ENCODE measurements around the gene DOK6.

DNA sequence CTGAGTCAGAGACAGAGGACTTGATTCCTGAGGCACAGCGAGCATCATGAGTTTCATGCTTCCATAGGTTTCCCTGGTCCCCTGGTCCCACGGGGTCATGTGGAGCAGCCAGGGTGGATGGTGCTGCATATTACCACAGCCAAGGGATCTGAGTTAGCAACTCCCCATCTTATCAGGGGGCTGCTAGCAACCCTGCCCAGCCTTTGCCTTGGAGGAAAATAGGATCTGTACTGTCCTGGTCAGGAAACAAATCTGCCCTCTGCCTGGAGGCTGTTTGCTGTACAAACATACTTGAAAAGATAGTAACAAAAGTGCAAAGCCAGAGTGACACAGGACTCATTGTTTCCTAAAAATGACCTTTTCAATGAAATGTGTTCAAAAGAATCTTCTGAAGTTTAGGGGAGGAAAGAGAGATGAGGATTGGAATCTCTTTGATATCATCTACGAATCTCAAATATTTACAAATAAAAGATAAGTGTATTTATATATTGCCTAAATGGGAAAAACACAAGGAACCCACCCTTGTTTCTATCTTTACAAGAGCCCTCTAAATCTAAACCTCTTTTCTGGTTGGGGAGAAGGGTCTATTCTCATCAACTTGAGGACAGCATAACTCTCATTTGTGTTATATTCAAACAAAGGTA, 352.2 kb downstream of the DOK6 start:
- TF ChIP-seq, protein P1, sequence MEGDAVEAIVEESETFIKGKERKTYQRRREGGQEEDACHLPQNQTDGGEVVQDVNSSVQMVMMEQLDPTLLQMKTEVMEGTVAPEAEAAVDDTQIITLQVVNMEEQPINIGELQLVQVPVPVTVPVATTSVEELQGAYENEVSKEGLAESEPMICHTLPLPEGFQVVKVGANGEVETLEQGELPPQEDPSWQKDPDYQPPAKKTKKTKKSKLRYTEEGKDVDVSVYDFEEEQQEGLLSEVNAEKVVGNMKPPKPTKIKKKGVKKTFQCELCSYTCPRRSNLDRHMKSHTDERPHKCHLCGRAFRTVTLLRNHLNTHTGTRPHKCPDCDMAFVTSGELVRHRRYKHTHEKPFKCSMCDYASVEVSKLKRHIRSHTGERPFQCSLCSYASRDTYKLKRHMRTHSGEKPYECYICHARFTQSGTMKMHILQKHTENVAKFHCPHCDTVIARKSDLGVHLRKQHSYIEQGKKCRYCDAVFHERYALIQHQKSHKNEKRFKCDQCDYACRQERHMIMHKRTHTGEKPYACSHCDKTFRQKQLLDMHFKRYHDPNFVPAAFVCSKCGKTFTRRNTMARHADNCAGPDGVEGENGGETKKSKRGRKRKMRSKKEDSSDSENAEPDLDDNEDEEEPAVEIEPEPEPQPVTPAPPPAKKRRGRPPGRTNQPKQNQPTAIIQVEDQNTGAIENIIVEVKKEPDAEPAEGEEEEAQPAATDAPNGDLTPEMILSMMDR (IDR thresholded peaks at IDR 0.05 in 4 of 5, conservative IDR thresholded peaks at IDR 0.05 in 1 of 5) = no peak
- TF ChIP-seq POLR2A (IDR thresholded peaks at IDR 0.05) = no peak
